Fibroblast of skin of right quadriceps (primary cell): Measurements from ENCODE around the gene SGPP2.
A peak's percentile ranks its signal among the peaks of the same experiment; 100 is the strongest.
"Not testable (repeated sequence)": the region's sequence is repeated elsewhere in the genome, so short reads cannot be mapped to it uniquely, and the experiment has no call there.

Source experiments
- DNase-seq: peaks from one replicate; pipeline ENCODE4 v3.0.0-alpha.2; 2013

Gene SGPP2

GRCh38 chr2:222430071-222430470 lies 5.7 kb downstream of the SGPP2 start:
- no peak for DNase-seq

GRCh38 chr2:222430681-222431080 lies 6.3 kb downstream of the SGPP2 start:
- DNase-seq, result no peak

GRCh38 chr2:222431869-222432268 lies 7.5 kb downstream of the SGPP2 start:
- no peak for DNase-seq

GRCh38 chr2:222433332-222434173 lies 9.2 kb downstream of the SGPP2 start:
- DNase-seq, result no peak

- DNase-seq, result no peak
Observed at GRCh38 chr2:222434204-222434603, 9.9 kb downstream of the SGPP2 start.

GRCh38 chr2:222435400-222436039 lies 11.2 kb downstream of the SGPP2 start:
- DNase-seq, result not testable (repeated sequence)

GRCh38 chr2:222436040-222436413 lies 11.7 kb downstream of the SGPP2 start:
- DNase-seq, result no peak

GRCh38 chr2:222439692-222440091 lies 15.3 kb downstream of the SGPP2 start:
- no peak for DNase-seq

GRCh38 chr2:222440673-222441422 lies 16.5 kb downstream of the SGPP2 start:
- peak; percentile 68 for DNase-seq

- peak; percentile 59 for DNase-seq
Observed at GRCh38 chr2:222442665-222443064, 18.3 kb downstream of the SGPP2 start.

GRCh38 chr2:222445227-222445626 lies 20.9 kb downstream of the SGPP2 start:
- no peak for DNase-seq

- DNase-seq, result no peak
Observed at GRCh38 chr2:222447131-222447530, 22.8 kb downstream of the SGPP2 start.

- peak; percentile 82 for DNase-seq
Observed at GRCh38 chr2:222448748-222449181, 24.4 kb downstream of the SGPP2 start.

- DNase-seq, result no peak
Observed at GRCh38 chr2:222450021-222450420, 25.7 kb downstream of the SGPP2 start.

- DNase-seq, result peak; percentile 17
Observed at GRCh38 chr2:222451224-222451674, 26.9 kb downstream of the SGPP2 start.

- no peak for DNase-seq
Observed at GRCh38 chr2:222452422-222452950, 28.1 kb downstream of the SGPP2 start.

GRCh38 chr2:222456479-222457077 lies 32.2 kb downstream of the SGPP2 start:
- DNase-seq, result no peak

- DNase-seq, result no peak
Observed at GRCh38 chr2:222459983-222460382, 35.6 kb downstream of the SGPP2 start.

- no peak for DNase-seq
Observed at GRCh38 chr2:222465746-222466145, 41.4 kb downstream of the SGPP2 start.

- DNase-seq, result no peak
Observed at GRCh38 chr2:222468346-222468745, 44.0 kb downstream of the SGPP2 start.

- no peak for DNase-seq
Observed at GRCh38 chr2:222470802-222471468, 46.6 kb downstream of the SGPP2 start.

- DNase-seq, result no peak
Observed at GRCh38 chr2:222477962-222478608, 53.7 kb downstream of the SGPP2 start.
